ENCODE measurements around the gene BCR.

Gene BCR

GRCh38 chr22:23199159-23199558 lies 18.9 kb downstream of the BCR start:
- DNase-seq (ENCODE audit: low read depth) = no peak
- TF ChIP-seq, protein P1, sequence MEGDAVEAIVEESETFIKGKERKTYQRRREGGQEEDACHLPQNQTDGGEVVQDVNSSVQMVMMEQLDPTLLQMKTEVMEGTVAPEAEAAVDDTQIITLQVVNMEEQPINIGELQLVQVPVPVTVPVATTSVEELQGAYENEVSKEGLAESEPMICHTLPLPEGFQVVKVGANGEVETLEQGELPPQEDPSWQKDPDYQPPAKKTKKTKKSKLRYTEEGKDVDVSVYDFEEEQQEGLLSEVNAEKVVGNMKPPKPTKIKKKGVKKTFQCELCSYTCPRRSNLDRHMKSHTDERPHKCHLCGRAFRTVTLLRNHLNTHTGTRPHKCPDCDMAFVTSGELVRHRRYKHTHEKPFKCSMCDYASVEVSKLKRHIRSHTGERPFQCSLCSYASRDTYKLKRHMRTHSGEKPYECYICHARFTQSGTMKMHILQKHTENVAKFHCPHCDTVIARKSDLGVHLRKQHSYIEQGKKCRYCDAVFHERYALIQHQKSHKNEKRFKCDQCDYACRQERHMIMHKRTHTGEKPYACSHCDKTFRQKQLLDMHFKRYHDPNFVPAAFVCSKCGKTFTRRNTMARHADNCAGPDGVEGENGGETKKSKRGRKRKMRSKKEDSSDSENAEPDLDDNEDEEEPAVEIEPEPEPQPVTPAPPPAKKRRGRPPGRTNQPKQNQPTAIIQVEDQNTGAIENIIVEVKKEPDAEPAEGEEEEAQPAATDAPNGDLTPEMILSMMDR (IDR thresholded peaks at IDR 0.05; ENCODE audit: control insufficient read depth, extremely low read depth, insufficient read depth) = no peak
- no peak overlapping the region for H3K4me3 ChIP-seq (ENCODE audit: low read depth, low read length)

DNA sequence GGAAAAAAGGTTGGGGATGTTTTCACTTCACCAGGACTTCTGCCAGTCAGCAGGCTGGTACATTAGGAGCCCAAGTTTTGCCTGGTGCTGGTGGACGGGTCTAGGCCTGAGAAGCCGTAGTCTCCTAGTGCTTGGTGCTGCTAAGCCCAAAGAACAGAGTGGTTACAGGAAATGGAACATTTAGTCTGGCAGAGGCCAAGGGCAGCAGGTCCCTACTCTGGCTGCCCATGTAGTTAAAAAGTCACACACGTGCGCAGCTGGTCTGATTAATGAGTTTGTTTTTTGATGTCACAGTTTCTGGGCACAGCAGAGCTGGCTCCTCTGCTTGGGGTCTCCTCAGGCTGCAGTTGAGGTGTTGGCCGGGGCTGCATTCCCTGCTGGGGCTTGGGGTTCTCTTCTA lies 20.6 kb downstream of the BCR start:
- no peak for DNase-seq (ENCODE audit: low read depth)
- no peak overlapping the region for H3K4me3 ChIP-seq (ENCODE audit: low read depth, low read length)
- TF ChIP-seq, protein P1 (IDR thresholded peaks at IDR 0.05; ENCODE audit: control insufficient read depth, extremely low read depth, insufficient read depth) = no peak

- H3K4me3 ChIP-seq (ENCODE audit: low read depth, low read length) = no peak overlapping the region
- DNase-seq (ENCODE audit: low read depth) = no peak
- TF ChIP-seq, protein P1 (IDR thresholded peaks at IDR 0.05; ENCODE audit: control insufficient read depth, extremely low read depth, insufficient read depth) = no peak
Observed at GRCh38 chr22:23202812-23203451, 22.6 kb downstream of the BCR start.

DNA sequence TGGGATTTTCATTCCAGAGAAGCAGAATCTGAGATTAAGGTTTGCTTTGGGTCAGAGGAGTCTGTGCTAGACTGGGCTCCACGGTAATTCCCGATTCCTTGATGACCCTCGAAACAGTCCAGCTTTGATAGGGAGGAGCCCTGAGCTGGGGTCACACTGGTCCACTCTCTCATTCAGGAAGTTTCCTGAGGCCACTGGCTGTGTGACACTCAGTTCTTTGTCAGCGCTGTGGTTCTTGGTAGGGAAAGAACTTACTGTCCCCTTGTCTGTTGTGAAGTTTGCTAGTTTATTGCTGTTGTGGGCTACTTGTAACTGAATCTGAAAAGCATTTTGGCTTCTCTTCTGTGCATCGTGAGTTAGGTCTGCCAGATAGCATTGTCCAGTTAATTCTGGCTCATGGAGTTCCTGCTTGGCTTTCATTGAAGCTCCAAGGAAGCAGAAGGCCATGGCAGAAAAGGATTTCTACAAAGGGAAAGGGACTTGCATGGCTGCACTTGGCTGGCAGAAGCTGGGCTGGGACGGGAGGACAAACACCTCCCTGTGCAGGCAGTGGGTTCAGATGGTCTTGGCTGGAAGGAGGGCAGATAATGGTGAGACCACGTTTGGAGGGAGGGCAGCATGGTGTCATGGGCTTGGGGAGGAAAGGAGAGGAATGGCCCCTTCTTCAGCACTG lies 23.3 kb downstream of the BCR start:
- TF ChIP-seq, protein P1 (IDR thresholded peaks at IDR 0.05; ENCODE audit: control insufficient read depth, extremely low read depth, insufficient read depth) = no peak
- DNase-seq (ENCODE audit: low read depth) = no peak
- H3K4me3 ChIP-seq (ENCODE audit: low read depth, low read length) = no peak overlapping the region

- TF ChIP-seq, protein P1 (IDR thresholded peaks at IDR 0.05; ENCODE audit: control insufficient read depth, extremely low read depth, insufficient read depth) = no peak
- no peak for DNase-seq (ENCODE audit: low read depth)
- no peak overlapping the region for H3K4me3 ChIP-seq (ENCODE audit: low read depth, low read length)
Observed at GRCh38 chr22:23204125-23204488, 23.8 kb downstream of the BCR start.

DNA sequence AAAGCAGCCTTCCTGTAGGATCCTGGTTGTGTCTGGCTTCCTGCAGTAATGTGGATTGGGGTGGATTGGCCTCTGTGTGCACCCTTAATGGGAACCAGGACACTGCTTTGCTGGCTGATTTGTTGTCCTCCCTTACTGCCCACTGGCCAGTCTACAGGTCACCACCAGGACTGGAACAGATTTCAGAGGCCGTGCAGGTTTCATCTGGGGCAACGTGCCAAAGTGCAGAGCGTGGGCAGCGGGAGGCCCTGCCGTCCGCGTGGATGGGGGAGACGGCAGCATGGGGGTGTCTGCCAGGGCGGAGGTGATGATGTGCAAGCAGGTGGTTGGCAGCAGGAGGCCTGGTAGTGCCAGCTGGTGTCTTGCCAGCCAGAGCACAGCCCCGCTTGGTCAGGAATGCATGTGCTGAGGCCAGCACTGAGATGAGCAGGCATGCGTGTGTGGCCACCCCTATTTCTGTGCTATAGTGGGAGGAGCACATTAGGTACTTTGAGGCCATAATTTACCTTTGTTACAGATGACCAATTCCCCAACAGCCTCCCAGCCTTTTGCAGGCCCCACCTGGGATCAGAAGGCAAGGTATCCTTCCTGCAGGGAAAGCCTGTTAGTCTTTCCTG lies 24.3 kb downstream of the BCR start:
- no peak overlapping the region for H3K4me3 ChIP-seq (ENCODE audit: low read depth, low read length)
- TF ChIP-seq, protein P1 (IDR thresholded peaks at IDR 0.05; ENCODE audit: control insufficient read depth, extremely low read depth, insufficient read depth) = no peak
- DNase-seq (ENCODE audit: low read depth) = no peak

All from LNCaP clone FGC (cell line).